ENCODE measurements around the gene PRSS58.

Gene PRSS58, protein sequence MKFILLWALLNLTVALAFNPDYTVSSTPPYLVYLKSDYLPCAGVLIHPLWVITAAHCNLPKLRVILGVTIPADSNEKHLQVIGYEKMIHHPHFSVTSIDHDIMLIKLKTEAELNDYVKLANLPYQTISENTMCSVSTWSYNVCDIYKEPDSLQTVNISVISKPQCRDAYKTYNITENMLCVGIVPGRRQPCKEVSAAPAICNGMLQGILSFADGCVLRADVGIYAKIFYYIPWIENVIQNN

GRCh38 chr7:142257958-142258357 lies at the start of gene PRSS58:
Gene PRSS58 (minus strand): TSS chr7:142258058. CDS start chr7:142257707, 351 bp downstream.
- no peak for DNase-seq

- DNase-seq, result no peak
Measured at GRCh38 chr7:142307246-142307900, 49.5 kb upstream of the PRSS58 start.

DNA sequence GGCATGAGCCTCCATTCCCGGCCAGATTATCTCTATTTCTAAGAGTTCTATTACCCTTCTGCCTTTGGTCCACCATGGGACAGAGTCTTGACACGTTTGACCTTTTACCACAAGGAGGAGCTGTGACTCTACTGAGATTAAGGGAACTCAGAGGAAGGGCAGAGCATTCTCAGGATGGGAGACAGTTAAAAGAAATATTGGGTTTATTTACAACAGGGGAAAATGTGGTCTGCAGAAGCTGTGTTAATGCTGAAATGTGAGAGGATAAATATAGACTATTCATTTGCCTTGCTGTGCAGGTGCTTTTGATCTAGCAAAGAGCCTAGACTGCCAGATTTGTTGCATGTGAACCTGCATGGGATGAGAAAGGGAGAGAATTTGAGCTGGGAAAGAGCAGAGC lies 45.8 kb upstream of the PRSS58 start:
- no peak for DNase-seq

- no peak for DNase-seq
Measured at GRCh38 chr7:142301923-142302550, 44.2 kb upstream of the PRSS58 start.

GRCh38 chr7:142301299-142301698 lies 43.4 kb upstream of the PRSS58 start:
- no peak for DNase-seq

DNA sequence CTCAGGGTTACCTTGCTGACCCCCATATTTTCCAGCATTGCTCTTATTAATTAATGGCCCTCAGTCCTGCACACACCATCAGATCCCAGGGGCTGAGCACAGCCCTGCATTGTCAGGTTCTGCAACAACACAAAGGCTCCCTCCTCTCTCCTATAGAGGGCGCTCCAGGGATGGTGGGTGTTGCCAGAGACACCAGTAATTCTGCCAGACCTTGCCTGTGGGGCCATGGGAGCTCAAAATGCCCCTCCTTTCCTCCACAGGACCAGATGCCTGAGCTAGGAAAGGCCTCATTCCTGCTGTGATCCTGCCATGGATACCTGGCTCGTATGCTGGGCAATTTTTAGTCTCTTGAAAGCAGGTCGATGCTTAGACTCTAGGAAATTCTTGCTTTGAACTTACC lies 42.8 kb upstream of the PRSS58 start:
- DNase-seq, result no peak

GRCh38 chr7:142299237-142299781 lies 41.5 kb upstream of the PRSS58 start:
- DNase-seq, result no peak

DNA sequence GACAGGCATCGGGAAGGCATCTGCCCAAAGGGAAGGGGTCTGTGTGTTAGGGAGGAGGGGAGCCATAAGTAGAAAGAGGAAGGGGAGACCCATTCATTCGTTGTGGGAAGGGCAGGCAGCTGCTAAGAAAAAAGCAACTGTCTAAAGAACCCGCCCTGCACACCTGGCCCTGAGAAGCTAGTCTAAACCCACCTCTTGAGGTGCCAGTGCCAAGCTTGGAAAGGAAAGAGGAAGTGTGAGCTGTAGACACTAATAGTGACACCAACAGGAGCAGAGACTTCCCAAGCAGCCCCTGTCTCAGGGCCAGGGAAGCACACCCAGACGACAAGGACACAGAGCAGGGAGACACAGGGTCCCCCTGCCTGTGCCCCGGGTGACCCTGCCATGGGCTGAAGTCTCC lies 40.8 kb upstream of the PRSS58 start:
- no peak for DNase-seq

- no peak for DNase-seq
Measured at GRCh38 chr7:142298009-142298408, 40.2 kb upstream of the PRSS58 start.

GRCh38 chr7:142280263-142280662 lies 22.4 kb upstream of the PRSS58 start:
- DNase-seq, result no peak

DNA sequence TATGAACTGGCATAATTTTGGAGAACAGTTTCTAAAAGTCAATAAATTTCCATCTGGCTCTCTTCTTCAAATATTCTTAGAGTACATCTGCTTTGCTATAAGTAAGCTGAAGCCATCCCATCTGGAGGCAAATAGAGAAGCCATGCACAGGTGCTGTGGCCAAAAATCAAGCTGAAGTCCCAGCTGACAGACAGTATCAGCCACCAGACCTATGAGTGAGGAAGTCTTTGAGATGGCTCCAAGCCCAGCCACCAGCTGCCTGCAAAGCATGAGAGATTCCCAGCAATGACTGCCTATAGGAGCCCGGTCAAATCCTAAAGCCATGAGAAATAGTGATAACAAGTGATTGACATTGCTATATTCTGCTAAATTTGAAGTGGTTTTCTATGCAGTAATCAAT lies 21.7 kb upstream of the PRSS58 start:
- DNase-seq, result no peak

- no peak for DNase-seq
Measured at GRCh38 chr7:142275028-142275427, 17.2 kb upstream of the PRSS58 start.

DNA sequence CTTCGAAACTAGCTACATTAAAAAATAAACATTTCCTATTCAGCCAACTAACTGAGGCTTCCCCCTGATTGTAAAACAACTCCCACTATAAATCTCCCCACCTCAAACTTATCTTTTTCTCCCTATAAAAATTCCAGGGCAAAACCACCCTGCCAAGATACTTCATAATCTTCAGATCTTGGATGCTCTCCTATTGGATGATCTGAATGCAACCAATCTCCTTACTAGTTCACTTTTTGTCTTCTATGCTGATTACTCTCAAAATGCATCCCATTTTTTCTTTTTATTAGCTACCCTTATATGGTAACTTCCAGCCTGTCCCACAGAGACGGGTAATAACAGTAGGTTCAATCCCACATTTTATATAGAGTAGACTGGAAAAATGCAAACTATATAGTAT lies 15.0 kb upstream of the PRSS58 start:
- DNase-seq, result no peak

- DNase-seq, result no peak
Measured at GRCh38 chr7:142263598-142264380, 5.9 kb upstream of the PRSS58 start.

DNA sequence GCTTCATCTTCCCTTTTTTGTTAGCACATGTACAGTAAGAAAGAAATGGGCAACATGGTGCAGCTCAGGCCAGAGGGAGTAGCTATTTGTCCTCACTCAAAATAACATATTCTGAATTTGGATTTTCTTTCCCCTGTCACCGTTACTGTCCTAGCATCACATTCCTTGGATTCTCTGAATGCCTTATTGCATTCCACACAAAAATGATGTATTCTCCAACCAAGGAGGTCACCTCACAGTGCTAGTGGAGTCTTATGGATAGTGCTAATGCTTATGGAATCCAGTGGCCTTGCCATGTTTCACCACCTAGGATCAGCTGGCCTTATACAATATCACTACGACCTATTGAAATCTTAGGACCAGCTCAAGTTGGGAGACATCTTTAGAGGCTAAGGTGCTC lies 7.2 kb downstream of the PRSS58 start:
- no peak for DNase-seq

DNA sequence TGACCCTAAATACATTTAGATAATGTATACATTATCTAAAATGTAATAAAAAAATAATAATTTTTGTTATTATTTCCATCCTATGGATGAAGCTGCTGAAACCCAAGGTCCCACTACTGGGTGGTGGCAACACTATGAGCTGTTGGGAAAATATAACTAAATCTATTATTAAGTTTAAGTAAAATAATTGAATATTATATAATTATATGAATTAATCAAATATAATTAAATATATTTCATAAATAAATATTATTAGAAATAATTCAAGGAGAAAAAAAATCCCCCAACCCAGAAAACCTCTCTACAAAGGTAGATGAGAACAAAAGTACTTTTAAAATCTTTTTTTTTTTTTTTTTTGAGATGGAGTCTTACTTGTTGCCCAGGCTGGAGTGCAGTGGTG lies 7.9 kb downstream of the PRSS58 start:
- no peak for DNase-seq

- no peak for DNase-seq
Measured at GRCh38 chr7:142248166-142249160, 9.4 kb downstream of the PRSS58 start.

GRCh38 chr7:142243823-142244222 lies 14.0 kb downstream of the PRSS58 start:
- no peak for DNase-seq

DNA sequence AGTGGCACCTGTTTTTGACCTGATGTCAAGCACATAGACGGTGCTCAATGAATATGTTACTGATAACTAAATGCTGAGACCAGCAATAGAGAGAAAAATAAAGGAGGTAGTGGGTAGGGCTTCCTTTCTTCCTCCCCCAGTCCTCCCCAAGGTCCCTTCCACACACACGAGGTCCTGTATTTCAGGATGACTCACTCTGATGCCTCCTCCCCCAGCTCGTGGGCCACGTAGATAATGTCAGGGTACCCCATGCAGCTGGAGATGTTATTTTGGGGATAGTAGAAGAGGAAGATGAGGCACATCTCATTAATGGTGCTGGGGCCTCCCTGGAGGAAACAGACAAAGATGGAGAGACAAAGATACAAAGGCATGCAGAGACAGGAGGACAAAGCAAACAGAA lies 17.3 kb downstream of the PRSS58 start:
- DNase-seq, result no peak

- no peak for DNase-seq
Measured at GRCh38 chr7:142231716-142232115, 26.1 kb downstream of the PRSS58 start.

DNA sequence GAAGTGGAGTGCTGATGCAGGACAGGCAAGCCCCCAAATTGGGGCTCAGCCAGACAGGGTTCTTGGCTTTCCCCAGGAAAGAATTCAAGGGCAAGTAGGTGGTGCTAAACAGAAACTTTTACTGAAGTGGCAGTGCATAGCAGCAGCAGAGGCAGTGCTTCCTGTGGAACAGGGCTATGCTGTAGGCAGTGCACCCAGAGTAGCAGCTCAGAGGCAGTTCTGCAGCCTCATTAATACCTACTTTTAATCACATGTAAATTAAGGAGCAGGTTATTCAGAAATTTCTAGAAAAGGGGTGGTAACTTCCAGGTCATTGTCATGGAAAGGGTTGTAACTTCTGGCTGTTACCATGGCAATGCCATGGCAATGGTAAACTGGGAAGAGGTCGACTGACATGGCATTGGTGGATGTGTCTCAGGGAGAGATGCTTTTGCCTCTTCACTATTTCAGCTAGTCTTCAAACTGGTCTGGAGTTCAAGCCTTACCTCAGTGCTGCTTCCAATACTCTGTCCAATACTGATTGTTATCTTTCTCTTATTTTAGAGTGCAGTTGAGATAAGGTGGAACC lies 29.2 kb downstream of the PRSS58 start:
- no peak for DNase-seq
